GM18861 (cell line): ENCODE results near the gene NUDT8.
"Not testable (repeated sequence)": the region's sequence is repeated elsewhere in the genome, so short reads cannot be mapped to it uniquely, and the experiment has no call there.

Experiments used
- ATAC-seq: cut with Tn5 transposase; IDR thresholded peaks from one replicate; pipeline ENCODE4 v1.9.1; 2021; ENCODE audit not compliant: unreplicated experiment

The NUDT8 gene

GRCh38 chr11:67596753-67597300 lies 32.9 kb downstream of the NUDT8 start:
- no peak for ATAC-seq

DNA sequence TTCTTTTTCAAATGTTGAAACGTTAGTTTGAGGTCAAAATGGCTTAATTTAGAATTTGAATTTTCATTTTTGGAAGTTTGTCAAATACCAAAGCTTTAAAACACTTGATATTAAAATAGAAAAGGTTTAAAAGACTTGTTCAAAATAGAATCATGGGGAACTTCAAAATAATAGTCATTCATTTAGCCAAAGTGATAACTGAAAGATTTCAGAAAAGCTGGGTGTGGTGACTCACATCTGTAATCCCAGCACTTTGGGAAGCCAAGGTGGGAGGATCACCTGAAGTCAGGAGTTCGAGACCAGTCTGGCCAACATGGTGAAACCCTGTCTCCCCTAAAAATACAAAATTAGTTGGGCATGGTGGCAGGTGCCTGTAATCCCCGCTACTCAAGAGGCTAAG lies 35.3 kb downstream of the NUDT8 start:
- no peak for ATAC-seq

DNA sequence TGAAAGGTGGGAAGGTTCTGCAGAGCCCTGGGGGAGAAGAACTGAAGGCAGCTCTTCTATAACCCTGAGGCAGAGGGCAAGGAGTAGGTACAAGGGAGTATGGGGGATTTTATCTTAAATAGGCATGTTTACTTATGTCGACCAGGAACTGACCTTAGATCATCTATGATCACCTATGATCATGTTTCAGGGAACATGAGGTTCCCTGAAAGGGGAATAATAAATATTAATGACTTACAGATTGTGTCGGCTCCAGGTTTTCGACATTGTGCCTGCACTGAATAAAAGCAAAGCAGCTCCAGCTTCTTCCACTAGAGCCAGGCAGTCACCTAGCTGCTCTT lies 36.2 kb downstream of the NUDT8 start:
- no peak for ATAC-seq

DNA sequence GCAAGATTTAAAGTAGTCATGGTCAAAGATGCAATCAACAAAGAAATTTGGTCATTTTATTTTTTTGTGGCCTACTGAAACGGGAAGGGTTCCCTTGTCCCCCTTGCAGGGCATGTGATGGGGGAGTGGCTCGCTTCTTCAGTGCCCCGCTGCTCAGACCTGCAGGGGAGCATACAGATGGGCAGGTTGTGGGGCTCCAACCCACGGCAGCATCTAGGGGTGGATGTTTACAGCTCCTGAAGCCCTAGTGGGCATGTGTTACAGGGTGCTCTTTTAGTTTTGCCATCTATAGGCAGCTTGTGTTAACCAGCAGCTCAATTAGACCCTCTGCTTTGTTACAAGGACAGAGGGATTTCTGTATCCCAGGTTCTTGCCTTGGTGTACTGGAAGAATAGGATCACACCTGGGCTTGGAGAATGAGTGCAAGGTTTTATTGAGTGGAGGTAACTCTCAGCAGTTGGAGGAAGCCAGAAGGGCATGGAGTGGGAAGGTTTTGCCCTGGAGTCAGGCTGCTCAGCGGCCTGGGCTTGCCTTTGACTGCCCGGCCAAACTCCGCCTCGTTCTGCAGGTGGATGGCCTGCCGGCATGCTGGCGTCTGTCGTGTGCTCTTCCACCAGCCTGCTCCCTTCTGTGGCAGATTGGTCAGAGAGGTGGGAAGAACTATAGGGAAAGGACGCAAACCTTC lies 36.7 kb downstream of the NUDT8 start:
- ATAC-seq, result no peak

DNA sequence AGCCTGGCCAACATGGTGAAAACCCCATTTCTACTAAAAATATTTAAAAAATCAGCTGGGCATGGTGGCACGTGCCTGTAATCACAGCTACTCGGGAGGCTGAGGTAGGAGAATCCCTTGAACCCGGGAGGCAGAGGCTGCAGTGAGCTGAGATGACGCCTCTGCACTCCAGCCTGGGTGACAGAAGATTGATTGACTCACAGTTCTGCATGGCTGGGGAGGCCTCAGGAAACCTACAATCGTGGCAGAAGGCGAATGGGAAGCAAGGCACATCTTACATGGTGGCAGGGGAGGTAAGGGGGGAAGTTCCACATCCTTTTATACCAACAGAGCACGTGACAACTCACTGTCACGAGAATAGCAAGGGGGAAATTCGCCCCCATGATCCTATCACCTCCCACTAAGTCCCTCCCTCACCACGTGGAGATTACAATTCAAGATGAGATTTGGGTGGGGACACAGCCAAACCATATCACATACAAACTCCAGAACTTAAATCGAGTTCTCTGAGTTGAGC lies 40.8 kb downstream of the NUDT8 start:
- not testable (repeated sequence) for ATAC-seq

- ATAC-seq, result peak; percentile 24
These were observed 41.6 kb downstream of the NUDT8 start for GRCh38 chr11:67588136-67588503.

- no peak for ATAC-seq
These were observed 43.0 kb downstream of the NUDT8 start for GRCh38 chr11:67586568-67587250.

- no peak for ATAC-seq
These were observed 43.8 kb downstream of the NUDT8 start for GRCh38 chr11:67585911-67586310.

GRCh38 chr11:67584881-67585873 lies 44.6 kb downstream of the NUDT8 start:
- no peak for ATAC-seq

GRCh38 chr11:67584205-67584880 lies 45.4 kb downstream of the NUDT8 start:
- ATAC-seq, result no peak

GRCh38 chr11:67583247-67584204 lies 46.2 kb downstream of the NUDT8 start, which contains the start of gene GSTP1:
Gene GSTP1 (plus strand): TSS chr11:67583812. CDS start chr11:67583844, 32 bp downstream.
- peak; percentile 46 for ATAC-seq

GRCh38 chr11:67582011-67582410 lies 47.7 kb downstream of the NUDT8 start:
- ATAC-seq, result no peak

- no peak for ATAC-seq
These were observed 48.3 kb downstream of the NUDT8 start for GRCh38 chr11:67581469-67581868.

DNA sequence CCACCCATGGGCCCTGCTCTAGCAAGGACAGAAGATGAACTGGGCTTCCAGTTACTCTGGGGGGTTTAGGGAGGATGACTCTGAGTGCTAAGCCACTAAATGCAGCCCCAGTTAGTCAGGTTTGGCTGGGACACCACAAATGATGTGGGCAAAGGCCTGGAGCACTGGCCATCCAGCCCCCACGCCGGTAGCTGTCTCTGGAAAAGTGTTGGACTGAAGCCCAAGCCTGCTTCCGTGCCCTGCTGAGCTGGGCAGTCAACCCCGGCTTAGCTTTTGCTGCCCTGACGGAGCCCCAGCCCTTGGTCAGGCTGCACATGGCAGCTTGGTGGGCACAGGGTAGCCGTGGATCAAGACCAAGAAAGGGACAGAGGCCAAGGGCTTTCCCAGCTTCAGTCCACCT lies 51.8 kb downstream of the NUDT8 start:
- no peak for ATAC-seq
